Erythroblast (primary cell): ENCODE data around the gene BMP8A.

Experiments
- GATA1 ChIP-seq: IDR thresholded peaks from 2 replicates; pipeline ENCODE4 v1.6.1; 2011; ENCODE audit warnings: low read depth, mild to moderate bottlenecking, control low read depth, low read length, moderate library complexity
- POLR2A ChIP-seq: IDR thresholded peaks from 2 replicates; pipeline ENCODE4 v1.6.1; 2011; ENCODE audit warnings: mild to moderate bottlenecking, low read length

DNA sequence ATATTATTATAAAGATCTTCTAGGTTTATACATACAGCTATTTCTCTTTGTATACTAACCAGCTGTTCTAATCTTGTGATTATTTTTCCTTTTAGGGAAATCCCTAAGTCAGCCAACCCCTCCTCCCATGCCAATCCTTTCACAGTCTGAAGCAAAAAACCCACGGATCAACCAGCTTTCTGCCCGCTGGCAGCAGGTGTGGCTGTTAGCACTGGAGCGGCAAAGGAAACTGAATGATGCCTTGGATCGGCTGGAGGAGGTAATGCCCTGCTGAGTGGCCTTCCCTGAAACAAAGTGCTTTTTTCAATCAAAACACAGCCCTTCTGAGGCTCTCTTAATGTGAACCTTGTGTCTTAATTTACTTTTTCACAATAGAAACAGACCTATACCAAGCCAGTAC, 32.4 kb upstream of the BMP8A start:
- TF ChIP-seq POLR2A: no peak
- TF ChIP-seq GATA1: no peak
